Transverse colon (tissue), 3 donors: ENCODE data around the gene MPRIP.

Experiments used
- CTCF ChIP-seq, 5 experiments: fragments of 200-600 bp in 3 of 5; fragments of 450-650 bp in 2 of 5; sonication (generic) in 3 of 5; IDR thresholded peaks; 1 replicate in 2 of 5; 2 replicates in 3 of 5; pipeline ENCODE4 v1.5.1; 2016 to 2017; ENCODE audit warnings: antibody characterized with exemption in 5 of 5, inconsistent platforms in 3 of 5, mild to moderate bottlenecking in 2 of 5, moderate library complexity in 1 of 5
- EP300 ChIP-seq: sonication (generic); formaldehyde crosslinking; IDR thresholded peaks from one replicate; pipeline ENCODE4 v1.6.1; 2017; ENCODE audit warnings: antibody characterized with exemption, low read depth

GRCh38 chr17:17188586-17188985, 146.3 kb downstream of the MPRIP start:
- TF ChIP-seq CTCF (IDR thresholded peaks at IDR 0.05) (no peak), EP300 (no peak)
